Testis (tissue), 3 donors: ENCODE measurements around the gene REST. TPM values are rescaled to one million over a fixed set of nuclear protein-coding genes. Genes with fewer than 3 reads are reported as not detected.

Experiments
- DNase-seq: peaks from one replicate; pipeline ENCODE4 v3.0.0-alpha.2; 2019
- H3K27ac ChIP-seq, 2 donors: fragments of 200-600 bp; sonication (generic); one replicate each; pipeline ENCODE4 v1.5.1; 2019
- H3K27me3 ChIP-seq: fragments of 200-600 bp; sonication (generic); one replicate; pipeline ENCODE4 v1.5.1; 2019
- H3K36me3 ChIP-seq: fragments of 200-600 bp; sonication (generic); one replicate; pipeline ENCODE4 v1.5.1; 2017; ENCODE audit warnings: low read depth; ENCODE audit errors: missing control alignments
- H3K4me1 ChIP-seq: fragments of 200-600 bp; sonication (generic); one replicate; pipeline ENCODE4 v1.5.1; 2019
- H3K4me3 ChIP-seq, 2 donors: fragments of 200-600 bp; sonication (generic); one replicate each; pipeline ENCODE4 v1.5.1; 2017 to 2019
- H3K9me3 ChIP-seq: fragments of 200-600 bp; sonication (generic); one replicate; pipeline ENCODE4 v1.5.1; 2017
- CTCF ChIP-seq, 3 experiments: fragments of 450-650 bp in 2 of 3; fragments of 200-600 bp in 1 of 3; sonication (generic) in 1 of 3; IDR thresholded peaks; one replicate each; pipeline ENCODE4 v1.5.1; 2016 to 2019; ENCODE audit warnings: antibody characterized with exemption in 3 of 3, mild to moderate bottlenecking in 2 of 3, moderate library complexity in 1 of 3
- POLR2A ChIP-seq: fragments of 450-650 bp; IDR thresholded peaks from one replicate; pipeline ENCODE4 v1.6.1; 2017; ENCODE audit warnings: antibody characterized with exemption, mild to moderate bottlenecking, moderate library complexity
- WGBS, 2 donors: methylation state at CpG; one replicate each; pipeline ENCODE4 v1.1.5; 2018; 5-methylcytosine and 5-hydroxymethylcytosine counted together
- intact Hi-C: fragments of 100-400 bp; cut with DNase I; formaldehyde crosslinking; loops from one replicate; pipeline ENCODE4 v1.15.1; 2023; ENCODE audit warnings: low total_unique reads
- polyA plus RNA-seq: library from polyadenylated mRNA; stranded (reverse); fragments of 350-450 nt; fragmentation: Illumina TruSeq; extraction: RNeasy Lipid Tissue Mini Kit (QIAGEN cat#74804); gene quantifications from one replicate; pipeline ENCODE4 v1.2.3, GENCODE V29; 2014; ENCODE audit warnings: low read depth, low replicate concordance; ENCODE audit not compliant: insufficient read depth
- total RNA-seq, 2 donors: library from RNA; depleted of rRNA; stranded (reverse); fragments of >200 nt; gene quantifications; one replicate each; pipeline ENCODE4 v1.2.3, GENCODE V29; 2016

REST gene
- total and polyA plus RNA-seq, 3 donors from 2014 or later, result 10.7 to 58.2 (median 50.2) TPM

- no peak for DNase-seq
- WGBS, 2 donors, result 95 to 96% methylated on average over 7 of the region's 7 CpGs
- Histone ChIP-seq H3K4me1 (no peaks in the 10 kb centered on the region), H3K36me3 (no peaks in the 10 kb centered on the region), H3K9me3 (no peaks in the 10 kb centered on the region), H3K4me3 (no peak overlapping the region), H3K27me3 (no peaks in the 10 kb centered on the region), H3K27ac (no peak overlapping the region)
- TF ChIP-seq CTCF (IDR thresholded peaks at IDR 0.05) (no peak), POLR2A (no peak)
- intact Hi-C loops, result no loop called here
Observed at GRCh38 chr4:56863441-56864139, 44.1 kb upstream of the REST start.

GRCh38 chr4:56870946-56871345 is 36.8 kb upstream of the REST start:
- H3K27ac ChIP-seq, result no peak overlapping the region
- no peak for TF ChIP-seq POLR2A
- no peak for TF ChIP-seq CTCF (IDR thresholded peaks at IDR 0.05)
- 34 to 44% methylated on average over 4 of the region's 4 CpGs for WGBS, 2 donors

GRCh38 chr4:56871371-56871866 is 36.3 kb upstream of the REST start:
- Histone ChIP-seq H3K9me3 (no peaks in the 10 kb centered on the region), H3K27me3 (no peaks in the 10 kb centered on the region), H3K36me3 (no peaks in the 10 kb centered on the region), H3K27ac (no peak overlapping the region), H3K4me3 (no peak overlapping the region), H3K4me1 (no peaks in the 10 kb centered on the region)
- WGBS, 2 donors, result 32 to 51% methylated on average over 10 of the region's 10 CpGs
- no peak for DNase-seq
- intact Hi-C loops, result no loop called here
- no peak for TF ChIP-seq CTCF (IDR thresholded peaks at IDR 0.05)

More at GRCh38 chr4:56870946-56871345, 36.8 kb upstream of the REST start:
- H3K4me3 ChIP-seq, result no peak overlapping the region
- DNase-seq, result no peak
- H3K27me3 ChIP-seq, result no peaks in the 10 kb centered on the region
- no peaks in the 10 kb centered on the region for H3K36me3 ChIP-seq
- H3K9me3 ChIP-seq, result no peaks in the 10 kb centered on the region
- intact Hi-C loops, result no loop called here
- H3K4me1 ChIP-seq, result no peaks in the 10 kb centered on the region

- 76 to 79% methylated on average over 10 of the region's 10 CpGs for WGBS, 2 donors
- Histone ChIP-seq H3K27me3 (no peaks in the 10 kb centered on the region), H3K4me1 (no peaks in the 10 kb centered on the region), H3K36me3 (no peaks in the 10 kb centered on the region), H3K4me3 (no peak overlapping the region), H3K27ac (no peak overlapping the region), H3K9me3 (no peaks in the 10 kb centered on the region)
- intact Hi-C loops, result no loop called here
- no peak for DNase-seq
- no peak for TF ChIP-seq CTCF (IDR thresholded peaks at IDR 0.05)
- TF ChIP-seq POLR2A, result no peak
Observed at GRCh38 chr4:56874166-56874565, 33.5 kb upstream of the REST start.

GRCh38 chr4:56874923-56875322 is 32.8 kb upstream of the REST start:
- intact Hi-C loops, result no loop called here
- no peak overlapping the region for H3K4me3 ChIP-seq
- WGBS, 2 donors, result 85 to 86% methylated on average over 6 of the region's 6 CpGs
- no peak for DNase-seq
- H3K9me3 ChIP-seq, result no peaks in the 10 kb centered on the region
- no peaks in the 10 kb centered on the region for H3K4me1 ChIP-seq
- H3K27ac ChIP-seq, result no peak overlapping the region
- H3K27me3 ChIP-seq, result no peaks in the 10 kb centered on the region
- H3K36me3 ChIP-seq, result no peaks in the 10 kb centered on the region
- no peak for TF ChIP-seq CTCF (IDR thresholded peaks at IDR 0.05)
- no peak for TF ChIP-seq POLR2A
